PC-3 (cell line): ENCODE data around the gene CIP2A.

Experiments
- CTCF ChIP-seq: fragments of 300-600 bp; sonication (generic); conservative IDR thresholded peaks from 2 replicates; pipeline ENCODE4 v1.5.1; 2017; ENCODE audit warnings: antibody characterized with exemption, low read depth, mild to moderate bottlenecking, low read length
- EZH2 ChIP-seq: fragments of 300-600 bp; sonication (generic); IDR thresholded peaks from one replicate; pipeline ENCODE4 v1.6.1; 2017; ENCODE audit warnings: antibody characterized with exemption, mild to moderate bottlenecking, low read length; ENCODE audit not compliant: unreplicated experiment
- EZH2phosphoT487 ChIP-seq: fragments of 300-600 bp; sonication (generic); IDR thresholded peaks from 2 replicates; pipeline ENCODE4 v1.6.1; 2018; ENCODE audit warnings: mild to moderate bottlenecking, antibody characterized with exemption, low read length, borderline replicate concordance

GRCh38 chr3:108527109-108527508, 62.1 kb downstream of the CIP2A start:
- TF ChIP-seq CTCF, result no peak
- TF ChIP-seq EZH2, result no peak
- no peak for TF ChIP-seq EZH2phosphoT487
